CD4-positive, alpha-beta T cell treated with Interleukin-6 for 4 hours (primary cell): Measurements from ENCODE around the gene CHD2.
A peak's percentile ranks its signal among the peaks of the same experiment; 100 is the strongest.
"Not testable (repeated sequence)": the region's sequence is repeated elsewhere in the genome, so short reads cannot be mapped to it uniquely, and the experiment has no call there.

Experiments
- DNase-seq: peaks from one replicate; pipeline ENCODE4 v3.0.0-alpha.2; 2020; ENCODE audit warnings: mixed read lengths

The CHD2 gene

DNA sequence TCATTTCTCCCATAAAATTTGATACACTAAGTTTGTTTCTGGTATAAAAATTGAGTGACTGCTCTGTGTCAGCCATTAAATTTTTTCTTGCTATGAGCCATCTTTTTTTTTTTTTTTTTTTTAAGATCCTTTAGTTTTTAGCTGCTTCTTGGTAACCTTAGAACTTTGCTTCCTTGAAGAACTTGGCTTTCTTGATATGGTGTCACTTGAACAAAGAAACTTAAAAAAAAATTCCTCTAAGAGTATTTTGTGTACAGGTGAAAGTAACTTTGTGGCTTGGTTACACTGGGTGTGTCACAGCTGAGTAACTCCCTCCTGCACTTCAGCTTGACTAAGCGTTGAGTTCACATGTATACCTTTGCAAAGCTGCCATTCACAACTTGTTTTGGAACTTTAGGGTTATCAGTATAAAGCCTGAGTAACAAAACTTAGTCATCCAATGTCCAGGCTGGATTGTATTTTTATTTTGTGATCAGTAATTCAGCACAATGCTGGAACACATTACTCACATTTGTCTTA is 6.5 kb downstream of the CHD2 start:
- DNase-seq, result peak; percentile 67

DNA sequence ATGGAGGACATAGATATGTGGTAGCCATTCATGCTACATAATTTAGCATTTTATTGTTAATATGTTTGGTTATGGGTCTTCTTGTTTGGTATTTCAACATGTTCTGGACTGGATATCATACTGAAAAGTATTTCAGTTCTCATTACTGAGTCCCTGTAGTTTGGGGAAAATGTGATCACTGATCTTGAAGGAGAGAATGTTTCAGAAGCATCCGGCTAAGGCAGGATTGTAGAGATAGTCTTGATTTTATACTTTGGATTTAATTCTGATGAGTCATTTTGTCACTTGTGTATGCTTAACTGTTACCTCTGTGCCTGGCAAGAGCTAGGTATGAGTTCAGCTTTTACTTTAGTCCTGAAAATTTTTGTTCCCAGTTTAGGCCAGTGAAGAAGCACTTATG is 7.1 kb downstream of the CHD2 start:
- DNase-seq, result no peak

DNA sequence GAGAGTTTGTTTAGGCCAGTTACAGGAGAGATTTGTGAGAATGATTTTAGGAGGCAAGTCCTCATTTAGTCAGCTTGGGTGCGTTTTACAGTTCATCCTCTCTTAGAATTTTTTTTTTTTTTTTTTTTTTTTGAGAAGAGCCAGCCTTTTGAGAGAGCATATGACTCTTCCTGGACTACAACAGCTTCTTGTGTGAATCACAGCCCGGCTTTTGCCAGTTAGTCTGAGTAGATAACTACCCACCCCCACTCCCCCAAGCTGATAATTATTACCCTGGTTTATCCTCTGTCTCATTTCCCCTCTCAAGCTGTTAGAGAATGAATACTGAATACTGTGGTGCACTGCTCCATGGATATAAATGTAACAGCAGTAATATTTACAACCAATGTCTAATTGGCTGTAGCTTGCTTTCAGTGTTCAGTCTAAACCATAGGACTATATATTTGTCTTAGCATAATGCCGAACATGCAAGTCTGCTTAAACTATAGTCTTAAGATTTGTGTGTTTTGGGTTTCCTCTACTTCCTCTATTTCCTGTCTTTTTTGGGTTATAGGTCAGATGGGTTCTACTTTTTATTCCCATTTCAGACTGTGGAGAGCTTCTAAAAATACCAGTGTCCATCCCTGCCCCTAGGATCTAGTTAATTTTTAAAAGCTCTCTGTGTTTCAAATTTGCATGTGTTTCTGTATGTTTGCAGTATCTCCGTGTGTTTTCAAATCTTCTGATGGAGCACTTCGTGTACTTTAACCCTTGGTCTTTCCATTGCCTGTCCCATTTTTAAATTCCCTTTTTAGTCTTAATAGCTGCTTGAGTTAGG is 8.0 kb downstream of the CHD2 start:
- peak; percentile 68 for DNase-seq

DNA sequence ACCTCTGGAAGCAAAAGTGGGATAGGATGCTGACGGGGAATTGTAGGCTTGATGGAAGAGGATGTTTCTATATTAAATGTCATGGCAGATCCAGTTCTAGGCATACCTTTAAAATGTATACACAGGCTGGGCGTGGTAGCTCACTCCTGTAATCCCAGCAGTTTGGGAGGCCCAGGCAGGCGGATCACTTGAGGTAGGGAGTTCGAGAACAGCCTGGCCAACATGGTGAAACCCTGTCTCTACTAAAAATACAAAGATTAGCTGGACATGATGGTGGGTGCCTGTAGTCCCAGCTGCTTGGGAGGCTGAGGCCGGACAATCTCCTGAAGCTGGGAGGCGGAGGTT is 8.6 kb downstream of the CHD2 start:
- no peak for DNase-seq

DNA sequence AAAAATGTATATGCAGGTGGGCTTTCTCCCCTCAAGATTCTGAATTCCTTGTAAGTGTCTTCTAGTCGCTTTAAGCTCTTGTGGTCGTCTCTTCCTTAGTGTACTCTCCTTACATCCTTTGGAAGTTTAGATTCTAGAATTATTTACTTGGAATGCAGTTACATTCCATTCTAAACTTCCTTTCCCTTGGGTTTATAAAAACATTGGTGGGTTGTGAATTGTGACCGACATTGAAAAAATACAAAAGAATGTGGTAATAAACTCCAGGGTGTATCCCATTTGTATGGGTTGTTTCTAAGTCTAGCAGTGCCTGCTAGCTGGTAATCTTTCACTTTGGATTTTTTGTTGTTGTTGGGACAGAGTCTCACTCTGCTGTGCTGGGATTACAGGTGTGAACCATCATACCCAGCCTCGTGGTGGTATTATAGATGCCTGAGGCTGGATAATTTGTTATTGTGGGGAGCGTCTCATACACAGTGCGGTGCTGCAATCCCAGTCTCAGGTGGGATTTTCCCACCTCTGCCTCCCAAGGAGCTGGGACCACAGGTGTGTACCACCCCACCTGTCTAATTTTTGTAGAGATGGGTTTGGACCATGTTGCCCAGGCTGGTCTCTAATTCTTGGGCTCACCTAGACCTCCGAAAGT is 9.1 kb downstream of the CHD2 start:
- no peak for DNase-seq

DNA sequence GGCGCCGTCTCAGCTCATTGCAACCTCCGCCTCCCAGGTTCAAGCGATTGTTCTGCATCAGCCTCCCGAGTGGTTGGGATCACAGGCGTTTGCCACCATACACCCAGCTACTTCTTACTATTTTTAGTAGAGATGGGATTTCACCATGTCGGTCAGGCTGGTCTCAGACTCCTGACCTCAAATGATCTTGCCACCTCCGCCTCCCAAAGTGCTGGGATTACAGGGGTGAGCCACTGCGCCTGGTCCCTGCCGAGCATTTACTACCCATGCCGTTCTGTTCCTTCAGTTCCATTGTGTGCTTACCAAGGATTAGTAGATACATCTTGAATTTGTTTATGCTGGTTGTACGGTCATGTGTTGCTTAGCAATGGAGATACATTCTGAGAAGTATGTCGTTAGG is 10.3 kb downstream of the CHD2 start:
- no peak for DNase-seq

DNA sequence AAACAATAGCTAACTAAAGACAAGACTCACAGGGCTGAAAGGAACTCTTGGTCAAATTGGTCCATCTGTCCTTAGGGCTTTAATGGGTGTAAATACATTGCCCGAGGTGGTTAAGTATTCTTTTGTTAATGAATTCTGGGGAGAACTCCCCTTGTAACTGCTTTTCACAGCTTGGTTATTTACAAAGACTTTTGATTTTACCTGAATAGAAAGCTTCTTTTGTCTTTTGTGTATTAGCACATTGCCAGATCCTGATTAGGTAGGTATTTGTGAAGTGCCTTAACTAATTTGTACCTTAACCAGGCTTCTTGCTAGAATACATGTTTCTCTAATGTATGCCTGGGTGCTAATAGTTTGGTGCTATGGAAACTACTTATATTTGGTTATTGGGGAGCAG is 14.0 kb downstream of the CHD2 start:
- no peak for DNase-seq

DNA sequence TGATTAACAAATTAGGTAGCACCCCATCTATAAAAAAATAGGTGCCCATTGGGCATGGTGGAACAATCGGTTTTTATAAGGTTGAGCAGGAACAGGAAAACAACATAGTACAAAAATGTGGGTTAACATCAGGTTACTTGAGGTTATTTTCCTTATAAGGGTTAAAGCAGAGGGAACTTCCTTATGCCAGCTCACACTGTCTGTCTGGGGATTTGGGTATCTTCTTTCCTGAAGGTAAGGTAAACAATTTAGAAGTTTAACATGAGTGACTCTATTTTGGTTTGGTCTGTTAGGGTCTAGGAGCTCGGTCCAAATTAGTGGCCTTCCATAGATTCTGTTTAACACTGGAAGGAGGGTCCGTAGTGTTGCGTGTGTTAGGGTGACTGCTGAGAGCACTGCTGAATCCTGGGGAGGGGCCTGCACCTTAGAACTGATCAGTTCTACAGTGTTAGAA is 14.7 kb downstream of the CHD2 start:
- DNase-seq, result peak; percentile 29

DNA sequence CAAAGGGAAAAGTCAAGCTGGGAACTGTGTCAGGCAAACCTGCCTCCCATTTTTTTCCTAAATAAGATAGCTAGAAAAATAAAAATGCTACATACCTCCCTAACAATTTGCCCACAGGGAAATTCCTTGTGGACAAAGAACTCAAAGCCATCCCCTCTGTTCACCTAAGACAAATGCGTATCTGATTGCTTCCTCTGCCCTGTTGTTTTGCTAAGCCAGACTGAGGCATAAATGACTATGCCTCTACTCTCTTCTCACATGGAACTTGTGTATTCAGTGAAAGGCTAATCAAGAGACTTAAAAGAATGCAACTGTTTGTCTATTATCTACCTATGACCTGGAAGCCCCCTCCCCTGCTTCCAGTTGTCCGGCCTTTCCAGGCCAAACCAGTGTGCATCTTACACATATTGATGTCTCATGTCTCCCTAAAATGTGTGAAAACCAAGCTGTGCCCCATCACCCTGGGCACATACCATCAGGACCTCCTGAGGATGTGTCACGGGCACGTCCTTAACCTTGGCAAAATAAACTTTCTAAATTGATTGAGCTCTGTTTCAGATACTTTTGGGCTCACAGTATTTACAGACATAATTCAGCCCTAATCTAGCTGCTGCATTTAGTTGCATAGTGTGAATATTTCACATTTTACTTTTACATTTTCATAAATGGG is 15.8 kb downstream of the CHD2 start:
- peak; percentile 20 for DNase-seq

DNA sequence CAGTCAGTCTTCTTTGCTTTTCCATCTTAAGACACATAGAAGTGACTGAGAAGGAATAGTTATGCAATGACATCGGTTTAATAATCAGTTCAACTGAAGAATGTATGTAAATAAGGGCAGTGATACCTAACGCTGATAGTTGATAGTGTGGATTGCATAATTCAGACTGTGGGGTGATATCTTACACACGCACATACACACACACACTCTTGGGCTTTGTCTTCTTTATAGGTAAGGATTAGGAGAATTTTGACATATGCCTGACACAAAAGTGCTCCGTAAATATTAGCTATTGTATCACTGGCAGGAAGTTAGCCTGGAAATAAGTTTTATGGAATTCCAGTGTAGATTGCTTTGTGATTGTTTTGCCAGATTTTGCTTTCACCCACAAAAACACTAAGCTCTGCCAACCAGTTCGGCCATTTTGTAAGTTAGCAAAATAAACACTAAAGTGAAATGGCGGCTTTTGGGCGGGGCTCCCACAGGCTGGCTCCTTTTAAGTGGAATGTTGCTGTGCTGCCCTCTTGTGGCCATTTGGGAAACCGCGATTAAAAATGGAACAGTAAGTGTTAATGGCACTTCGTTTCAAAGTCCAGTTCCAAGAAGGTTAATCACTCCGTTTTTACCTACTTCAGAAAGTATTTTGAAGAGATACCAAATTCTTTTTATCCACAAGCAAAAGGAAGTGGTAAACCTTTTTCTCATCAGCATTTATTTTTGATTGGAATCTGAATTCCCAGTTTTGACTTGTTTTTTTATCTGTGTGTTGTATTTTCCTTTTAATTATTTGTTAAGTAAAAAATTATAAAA is 17.7 kb downstream of the CHD2 start:
- DNase-seq, result peak; percentile 94

DNA sequence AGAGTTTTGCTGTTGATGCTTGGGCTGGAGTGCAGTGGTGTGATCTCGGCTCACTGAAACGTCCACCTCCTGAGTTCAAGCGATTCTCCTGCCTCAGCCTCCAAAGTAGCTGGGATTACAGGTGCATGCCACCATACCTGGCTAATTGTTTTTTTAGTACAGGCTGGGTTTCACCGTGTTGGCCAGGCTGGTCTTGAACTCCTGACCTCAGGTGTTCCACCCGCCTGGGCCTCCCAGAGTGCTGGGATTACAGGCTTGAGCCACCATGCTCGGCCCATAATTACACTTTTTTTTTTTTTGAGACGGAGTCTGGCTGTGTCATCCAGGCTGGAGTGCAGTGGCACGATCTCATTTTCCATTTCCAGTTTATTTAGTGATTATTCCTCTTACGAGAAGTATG is 18.8 kb downstream of the CHD2 start:
- DNase-seq, result not testable (repeated sequence)

DNA sequence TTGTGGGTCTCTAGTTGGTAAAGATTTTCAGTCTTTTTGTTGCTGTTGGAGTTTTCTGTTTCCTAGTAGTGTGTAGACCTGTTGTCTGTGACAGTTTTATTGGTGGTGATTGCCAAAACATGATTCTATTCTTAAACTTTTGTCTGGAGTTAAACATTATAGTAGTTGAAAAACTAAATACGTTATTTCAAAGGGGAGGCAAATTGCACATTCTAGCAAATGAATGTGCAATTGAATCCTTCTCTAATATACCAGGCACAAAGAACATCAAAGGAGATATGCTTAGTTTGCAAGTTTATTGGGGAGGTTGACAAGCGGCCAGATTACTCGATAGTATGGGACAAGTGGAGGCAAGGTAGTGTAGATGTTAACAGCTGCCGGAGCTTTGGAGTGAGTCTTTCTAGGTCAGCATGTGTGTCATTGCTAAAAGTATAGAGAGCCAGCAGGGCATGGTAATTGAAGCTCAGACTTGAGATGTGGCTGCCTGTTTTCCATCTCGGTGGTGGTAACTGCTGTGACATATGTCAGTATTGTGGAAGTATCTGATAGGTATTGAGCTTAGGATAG is 20.6 kb downstream of the CHD2 start:
- no peak for DNase-seq

DNA sequence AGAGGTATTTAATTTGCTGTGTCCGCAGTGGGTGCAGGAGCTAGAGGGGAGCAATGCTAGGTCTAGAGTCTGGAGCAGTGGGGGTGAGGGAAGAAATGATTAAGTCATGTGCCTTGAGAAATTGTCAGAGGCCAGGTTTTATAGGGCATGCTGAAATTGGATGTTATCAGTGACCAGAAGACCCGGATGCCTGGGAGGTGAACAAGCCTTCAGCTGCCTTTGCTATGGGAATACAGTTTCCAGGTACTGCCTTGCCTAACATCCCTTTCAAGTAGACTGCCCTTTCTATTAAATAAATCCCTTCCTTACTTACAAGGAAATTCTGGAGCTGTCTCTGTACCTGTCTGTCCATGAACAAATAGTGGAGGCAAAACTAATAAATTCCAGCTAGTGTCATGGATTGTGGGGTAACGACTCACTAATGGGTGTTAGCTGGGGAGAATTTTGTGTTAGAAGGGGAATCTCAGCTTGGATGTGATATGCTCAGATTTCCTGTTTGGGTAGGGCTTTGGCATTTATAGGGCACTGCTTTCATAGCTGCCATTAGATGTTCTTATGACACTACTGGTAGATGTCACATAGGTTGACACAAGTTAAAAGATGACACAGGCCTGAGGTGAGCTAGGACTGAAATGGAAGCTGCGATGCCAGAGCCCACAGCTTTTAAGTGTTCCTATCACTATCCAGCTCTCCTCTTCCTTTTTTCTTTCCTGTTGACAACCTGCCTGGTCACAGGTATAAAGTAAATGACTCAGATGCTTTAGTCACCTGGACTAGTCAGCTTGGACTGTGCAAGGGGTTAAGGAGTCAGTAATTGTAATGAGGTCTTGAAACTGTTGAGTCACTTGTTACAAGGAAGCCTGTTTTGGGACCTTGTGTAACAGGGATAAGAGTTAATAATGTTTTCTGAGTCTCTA is 21.3 kb downstream of the CHD2 start:
- DNase-seq, result peak; percentile 50

DNA sequence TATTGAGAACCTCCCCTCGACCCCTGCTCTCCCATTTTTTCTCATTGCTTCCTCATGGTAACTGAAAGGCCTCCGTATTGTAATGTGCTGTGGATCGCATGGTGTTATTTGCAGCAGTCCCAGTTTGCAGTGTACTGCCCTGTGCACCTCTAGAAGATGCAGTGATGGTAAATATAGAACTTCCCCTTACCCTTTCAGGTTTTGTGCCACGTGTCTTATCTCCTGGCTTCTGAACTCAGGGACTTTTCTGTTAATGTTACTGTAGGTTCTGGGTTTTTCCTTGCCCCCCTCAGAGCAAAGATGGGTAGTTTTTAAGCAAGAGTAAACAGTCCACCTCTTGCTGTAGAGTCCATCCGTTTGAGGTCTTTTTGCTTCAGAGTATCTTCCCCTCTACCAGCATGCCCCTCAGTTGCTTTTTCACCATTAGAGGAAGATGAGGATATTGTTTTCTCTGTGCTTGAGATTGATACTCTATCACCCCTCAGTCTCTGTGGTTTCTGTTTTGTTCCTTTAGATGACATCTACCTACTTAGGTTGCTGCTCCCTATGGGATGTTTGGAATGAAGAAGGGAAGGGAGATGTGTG is 22.4 kb downstream of the CHD2 start:
- no peak for DNase-seq

DNA sequence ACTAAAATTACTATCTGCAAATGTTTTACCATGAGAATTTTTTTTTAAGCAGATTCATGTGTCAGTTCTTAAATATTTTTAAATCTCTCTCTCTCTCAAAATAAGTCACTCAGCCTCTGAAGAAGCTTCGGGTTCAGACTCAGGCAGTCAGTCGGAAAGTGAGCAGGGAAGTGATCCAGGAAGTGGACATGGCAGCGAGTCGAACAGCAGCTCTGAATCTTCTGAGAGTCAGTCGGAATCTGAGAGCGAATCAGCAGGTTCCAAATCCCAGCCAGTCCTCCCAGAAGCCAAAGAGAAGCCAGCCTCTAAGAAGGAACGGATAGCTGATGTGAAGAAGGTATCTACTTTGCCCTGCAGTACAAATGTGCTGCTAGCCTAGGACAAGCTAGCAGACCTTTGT is 24.1 kb downstream of the CHD2 start:
- DNase-seq, result no peak

DNA sequence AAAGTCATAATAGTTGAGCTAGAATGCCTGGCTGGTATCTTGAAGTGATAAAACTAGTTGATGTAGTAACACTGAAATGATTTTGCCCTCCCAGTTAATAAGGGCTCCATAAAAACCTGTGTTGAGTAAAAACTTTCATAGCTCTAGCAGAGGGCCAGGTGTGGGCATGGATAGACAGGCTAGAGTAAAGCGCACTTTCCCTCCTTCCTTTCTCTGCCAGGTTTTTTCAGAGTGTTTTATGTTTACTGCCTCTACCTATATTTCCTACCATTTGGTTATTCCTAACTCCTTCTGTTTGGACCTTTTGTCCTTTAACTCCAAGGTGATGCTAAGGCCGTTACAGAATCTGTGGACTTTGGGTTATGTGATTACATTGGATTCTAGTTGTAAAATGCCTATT is 25.3 kb downstream of the CHD2 start:
- DNase-seq, result no peak

DNA sequence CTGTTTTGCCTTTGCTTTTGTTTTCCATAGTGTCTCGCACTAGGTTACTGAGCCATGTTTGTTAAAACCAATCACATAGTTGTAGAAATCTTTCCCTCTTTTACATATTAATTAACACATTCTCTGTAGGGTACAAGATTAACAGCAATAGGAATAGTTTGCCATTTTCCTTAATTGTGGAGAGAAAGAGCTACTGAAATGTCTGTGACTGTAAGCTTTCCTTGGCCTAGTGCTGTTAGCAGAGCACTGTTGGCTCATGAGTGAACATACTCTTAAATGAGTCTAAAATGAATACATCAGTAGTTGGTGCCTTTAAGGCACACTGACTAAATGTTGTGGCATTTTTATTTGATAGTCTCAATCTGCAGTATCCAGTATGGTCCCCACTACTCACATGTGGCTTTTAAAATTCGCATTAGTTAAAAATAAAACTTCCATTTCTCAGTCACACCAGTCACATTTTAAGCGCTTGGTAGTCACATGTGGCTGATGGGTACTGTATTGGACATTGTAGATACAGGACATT is 28.2 kb downstream of the CHD2 start:
- no peak for DNase-seq

DNA sequence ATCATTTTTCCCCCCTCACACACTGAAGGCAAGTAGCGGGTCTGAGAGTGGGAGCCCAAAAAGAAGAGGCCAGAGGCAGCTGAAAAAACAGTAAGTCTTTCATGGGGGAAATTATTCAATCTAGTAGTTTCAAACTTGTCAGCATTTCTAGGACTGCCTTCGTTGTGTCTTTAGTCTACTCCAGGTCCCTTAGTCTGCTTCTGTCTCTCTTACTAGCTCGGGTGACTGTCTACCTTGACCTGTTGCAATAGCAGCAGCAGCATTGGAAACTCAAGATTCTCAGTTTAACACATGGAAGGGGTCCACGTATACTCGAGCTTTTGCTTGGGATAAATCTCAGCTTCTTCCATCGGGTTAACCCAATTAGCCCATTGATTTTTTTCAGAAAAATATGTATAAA is 28.9 kb downstream of the CHD2 start:
- DNase-seq, result no peak

DNA sequence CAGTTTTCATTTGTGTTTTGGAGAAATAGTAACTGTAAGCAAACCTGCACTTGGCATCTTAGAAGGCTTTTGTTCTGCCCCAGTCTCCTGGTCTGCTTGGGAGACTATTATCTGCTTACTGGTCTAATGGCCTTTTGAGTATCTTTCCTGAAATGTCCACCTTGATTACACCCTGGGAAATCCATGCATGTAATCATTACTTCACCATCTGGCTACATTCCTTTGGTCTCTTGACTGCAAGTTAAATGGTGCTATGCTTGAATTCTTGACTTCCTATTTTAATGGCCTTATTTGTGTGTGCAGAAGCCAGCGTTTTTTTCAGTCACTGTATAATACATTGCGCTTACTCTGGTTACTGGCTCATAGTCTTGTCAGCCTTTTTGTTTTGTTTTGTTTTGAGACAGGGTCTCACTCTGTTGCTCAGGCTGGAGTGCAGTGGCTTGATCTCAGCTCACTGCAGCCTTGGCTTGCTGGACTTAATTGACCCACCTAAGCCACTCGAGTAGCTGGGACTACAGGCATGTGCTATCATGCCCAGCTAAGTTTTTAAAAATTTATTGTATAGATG is 30.0 kb downstream of the CHD2 start:
- no peak for DNase-seq

DNA sequence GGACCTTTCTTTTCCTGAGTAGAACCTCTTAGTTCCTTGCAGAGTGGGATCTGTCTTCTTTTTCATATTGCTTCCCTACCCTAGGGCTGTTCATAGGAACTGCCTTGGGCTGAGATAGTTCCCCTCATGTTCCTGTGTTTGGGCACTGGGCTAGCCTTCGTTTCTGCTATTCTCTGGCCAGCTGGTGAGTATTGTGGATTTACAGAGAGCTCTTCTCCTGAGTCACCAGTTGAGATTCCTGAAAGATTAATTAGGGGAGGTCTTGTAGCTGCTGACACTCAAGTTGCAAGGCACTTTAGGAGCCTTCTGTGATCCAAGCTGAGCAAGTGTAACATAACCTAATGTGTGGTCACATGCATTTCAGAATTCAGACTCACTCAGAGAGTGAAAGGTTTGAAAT is 30.7 kb downstream of the CHD2 start:
- no peak for DNase-seq
